GM23338 (cell line): ENCODE data around the gene ZNF496. TPM values are rescaled to one million over a fixed set of nuclear protein-coding genes. Genes with fewer than 3 reads are reported as not detected.
"Not testable (repeated sequence)": the region's sequence is repeated elsewhere in the genome, so short reads cannot be mapped to it uniquely, and the experiment has no call there.

ENCODE experiments used
- ATAC-seq: fragments of 200-7000 bp; cut with Tn5 transposase; 3 replicates; pipeline ENCODE4 v1.9.1; 2020
- DNase-seq: peaks from one replicate; pipeline ENCODE4 v3.0.0-alpha.2; 2015; ENCODE audit warnings: low spot score
- H2AFZ ChIP-seq: fragments of 200-600 bp; sonication (generic); 2 replicates; pipeline ENCODE4 v1.8.0; 2016; ENCODE audit warnings: antibody characterized with exemption, mild to moderate bottlenecking, moderate library complexity
- H3F3A ChIP-seq: fragments of 200-600 bp; sonication (generic); replicated peaks from 2 replicates; pipeline ENCODE4 v1.8.0; 2017; ENCODE audit warnings: antibody characterized with exemption, mixed run types, low read depth
- H3K27ac ChIP-seq: fragments of 200-600 bp; sonication (generic); 2 replicates; pipeline ENCODE4 v1.6.1; 2016; ENCODE audit warnings: low read depth
- H3K27me3 ChIP-seq: fragments of 200-600 bp; sonication (generic); 2 replicates; pipeline ENCODE4 v1.8.0; 2016; ENCODE audit warnings: mild to moderate bottlenecking, mixed run types, moderate library complexity; ENCODE audit not compliant: insufficient read depth
- H3K36me3 ChIP-seq: fragments of 200-600 bp; sonication (generic); 2 replicates; pipeline ENCODE4 v1.8.0; 2016; ENCODE audit warnings: mild to moderate bottlenecking; ENCODE audit not compliant: insufficient read depth
- H3K4me1 ChIP-seq: fragments of 200-600 bp; sonication (generic); 2 replicates; pipeline ENCODE4 v1.8.0; 2016; ENCODE audit warnings: mild to moderate bottlenecking, moderate library complexity; ENCODE audit not compliant: insufficient read depth
- H3K4me2 ChIP-seq: fragments of 200-600 bp; sonication (generic); 2 replicates; pipeline ENCODE4 v1.7.1; 2017; ENCODE audit warnings: mixed run types
- H3K4me3 ChIP-seq: fragments of 200-600 bp; sonication (generic); 2 replicates; pipeline ENCODE4 v1.6.1; 2016; ENCODE audit warnings: mixed run types
- H3K79me2 ChIP-seq: fragments of 200-600 bp; sonication (generic); replicated peaks from 2 replicates; pipeline ENCODE4 v1.8.0; 2017; ENCODE audit warnings: mild to moderate bottlenecking; ENCODE audit not compliant: insufficient read depth
- H3K9me2 ChIP-seq: fragments of 200-600 bp; sonication (generic); 2 replicates; pipeline ENCODE4 v1.8.0; 2017; ENCODE audit not compliant: insufficient read depth
- H4K20me1 ChIP-seq: fragments of 200-600 bp; sonication (generic); replicated peaks from 2 replicates; pipeline ENCODE4 v1.8.0; 2017; ENCODE audit warnings: mild to moderate bottlenecking; ENCODE audit not compliant: insufficient read depth
- H3K27ac Mint-ChIP-seq: 2 replicates; pipeline ENCODE4 v1.8.0; 2020; ENCODE audit warnings: inconsistent platforms, mild to moderate bottlenecking, moderate library complexity, mixed read lengths
- H3K27me3 Mint-ChIP-seq: 3 replicates; pipeline ENCODE4 v1.8.0; 2022; ENCODE audit warnings: low read depth, mild to moderate bottlenecking, moderate library complexity, mixed read lengths, inconsistent platforms; ENCODE audit not compliant: insufficient read depth, poor library complexity
- H3K36me3 Mint-ChIP-seq: 3 replicates; pipeline ENCODE4 v1.8.0; 2021; ENCODE audit warnings: low read depth, mild to moderate bottlenecking, inconsistent platforms, moderate library complexity, mixed read lengths
- H3K4me1 Mint-ChIP-seq: 3 replicates; pipeline ENCODE4 v1.8.0; 2020; ENCODE audit warnings: mild to moderate bottlenecking, inconsistent platforms, mixed read lengths
- H3K4me3 Mint-ChIP-seq: 3 replicates; pipeline ENCODE4 v1.8.0; 2021; ENCODE audit warnings: moderate library complexity, mild to moderate bottlenecking, inconsistent platforms, mixed read lengths
- H3K9me3 Mint-ChIP-seq: 3 replicates; pipeline ENCODE4 v1.8.0; 2020; ENCODE audit warnings: moderate library complexity, mild to moderate bottlenecking, inconsistent platforms, mixed read lengths
- CREB1 ChIP-seq: fragments of 250-450 bp; sonication (Bioruptor Pico); IDR thresholded peaks from 2 replicates; pipeline ENCODE4 v1.5.0; 2020; ENCODE audit warnings: low read depth, mild to moderate bottlenecking, moderate library complexity
- EZH2 ChIP-seq: fragments of 200-600 bp; sonication (generic); IDR thresholded peaks from one replicate; pipeline ENCODE4 v1.8.0; 2017; ENCODE audit warnings: antibody characterized with exemption, mild to moderate bottlenecking, low read depth; ENCODE audit not compliant: unreplicated experiment
- EZH2phosphoT487 ChIP-seq: fragments of 200-600 bp; sonication (generic); IDR thresholded peaks from one replicate; pipeline ENCODE4 v1.8.1; 2018; ENCODE audit warnings: antibody characterized with exemption; ENCODE audit not compliant: unreplicated experiment
- JUNB ChIP-seq: IDR thresholded peaks from one replicate; pipeline ENCODE4 v1.6.1; 2016; ENCODE audit warnings: antibody characterized with exemption; ENCODE audit not compliant: unreplicated experiment
- NANOG ChIP-seq: IDR thresholded peaks from 2 replicates; pipeline ENCODE4 v1.6.1; 2016; ENCODE audit warnings: antibody characterized with exemption, borderline replicate concordance
- STAT1 ChIP-seq: IDR thresholded peaks from one replicate; pipeline ENCODE4 v1.6.1; 2016; ENCODE audit warnings: antibody characterized with exemption; ENCODE audit not compliant: unreplicated experiment
- ZNF114 ChIP-seq: fragments of 250-450 bp; sonication (Bioruptor Pico); IDR thresholded peaks from 2 replicates; pipeline ENCODE4 v1.5.0; 2020; ENCODE audit warnings: mild to moderate bottlenecking, moderate library complexity
- polyA plus RNA-seq: library from polyadenylated mRNA; unstranded; fragments of >200 nt; fragmentation: Nextera tagmentation; extraction: Ambion mirVana; gene quantifications from 2 replicates; pipeline ENCODE4 v1.2.1, GENCODE V29; 2016
- total RNA-seq: library from RNA; depleted of rRNA; stranded (reverse); fragments of >200 nt; shearing (Covaris generic); gene quantifications from 2 replicates; pipeline ENCODE4 v1.2.3, GENCODE V29; 2014
- TF ChIP-seq, protein P1 (sequence below), 2 experiments: fragments of 200-600 bp in 1 of 2; sonication (generic) in 1 of 2; conservative IDR thresholded peaks; 2 replicates each; pipeline versions ENCODE4 v1.5.1 to v1.6.1; 2016 to 2017; ENCODE audit warnings: antibody characterized with exemption in 2 of 2, low read depth in 2 of 2, mild to moderate bottlenecking in 2 of 2, moderate library complexity in 1 of 2
- TF ChIP-seq, protein P2 (sequence below): IDR thresholded peaks from one replicate; pipeline ENCODE4 v1.6.1; 2018; ENCODE audit warnings: antibody characterized with exemption; ENCODE audit not compliant: unreplicated experiment
- TF ChIP-seq, protein P3 (sequence below): IDR thresholded peaks from 2 replicates; pipeline ENCODE4 v1.6.1; 2016; ENCODE audit warnings: antibody characterized with exemption

Gene ZNF496
- total and polyA plus RNA-seq, 2 experiments from 2014 or later = 22.0 to 127 TPM

DNA sequence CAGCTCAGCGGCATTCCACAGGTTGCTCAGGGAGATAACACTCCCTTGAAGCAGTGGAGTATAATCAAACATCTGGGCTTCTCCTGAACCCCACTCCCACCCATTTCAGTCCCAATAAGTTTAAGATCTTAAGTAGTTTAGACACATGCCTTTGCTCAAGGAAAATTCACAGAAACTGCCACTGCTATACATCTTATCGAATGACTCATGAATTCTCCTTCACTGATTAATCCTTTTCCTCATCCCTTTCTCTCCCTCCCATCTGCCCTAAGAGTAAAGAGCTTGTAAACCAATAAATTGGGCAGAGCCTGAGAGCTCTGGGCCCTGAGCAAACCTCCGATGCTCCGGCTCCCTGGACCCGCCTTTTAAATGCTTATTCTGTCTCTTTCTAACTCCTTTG is 65.6 kb downstream of the ZNF496 start (continued):
- TF ChIP-seq, protein P1, sequence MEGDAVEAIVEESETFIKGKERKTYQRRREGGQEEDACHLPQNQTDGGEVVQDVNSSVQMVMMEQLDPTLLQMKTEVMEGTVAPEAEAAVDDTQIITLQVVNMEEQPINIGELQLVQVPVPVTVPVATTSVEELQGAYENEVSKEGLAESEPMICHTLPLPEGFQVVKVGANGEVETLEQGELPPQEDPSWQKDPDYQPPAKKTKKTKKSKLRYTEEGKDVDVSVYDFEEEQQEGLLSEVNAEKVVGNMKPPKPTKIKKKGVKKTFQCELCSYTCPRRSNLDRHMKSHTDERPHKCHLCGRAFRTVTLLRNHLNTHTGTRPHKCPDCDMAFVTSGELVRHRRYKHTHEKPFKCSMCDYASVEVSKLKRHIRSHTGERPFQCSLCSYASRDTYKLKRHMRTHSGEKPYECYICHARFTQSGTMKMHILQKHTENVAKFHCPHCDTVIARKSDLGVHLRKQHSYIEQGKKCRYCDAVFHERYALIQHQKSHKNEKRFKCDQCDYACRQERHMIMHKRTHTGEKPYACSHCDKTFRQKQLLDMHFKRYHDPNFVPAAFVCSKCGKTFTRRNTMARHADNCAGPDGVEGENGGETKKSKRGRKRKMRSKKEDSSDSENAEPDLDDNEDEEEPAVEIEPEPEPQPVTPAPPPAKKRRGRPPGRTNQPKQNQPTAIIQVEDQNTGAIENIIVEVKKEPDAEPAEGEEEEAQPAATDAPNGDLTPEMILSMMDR (conservative IDR thresholded peaks at IDR 0.05; ENCODE audit: low read depth in 2 of 2) = no peak

DNA sequence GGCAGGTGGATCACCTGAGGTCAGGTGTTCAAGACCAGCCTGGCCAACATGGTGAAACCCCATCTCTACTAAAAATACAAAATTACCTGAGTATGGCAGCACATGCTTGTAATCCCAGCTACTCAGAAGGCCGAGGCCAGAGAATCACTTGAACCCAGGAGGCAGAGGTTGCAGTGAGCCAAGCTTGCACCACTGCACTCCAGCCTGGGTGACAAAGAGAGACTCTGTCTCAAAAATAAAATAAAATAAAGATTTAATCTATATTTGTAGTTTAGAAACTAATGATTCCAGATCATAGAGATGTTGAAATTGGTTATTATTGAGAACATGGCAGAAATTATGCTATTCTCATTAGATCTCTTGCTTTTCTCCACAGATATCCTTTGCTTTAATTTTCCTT is 75.9 kb downstream of the ZNF496 start, which contains the start of gene VN1R5:
Gene VN1R5, plus strand, starts transcription at position 301 of the 400 bp plus-strand sequence.
- not testable (repeated sequence) for H3K4me1 ChIP-seq, H3K4me1 Mint-ChIP-seq, H2AFZ ChIP-seq, H3K27ac Mint-ChIP-seq, H4K20me1 ChIP-seq, DNase-seq, H3K27me3 Mint-ChIP-seq, H3K4me3 Mint-ChIP-seq, H3K79me2 ChIP-seq, ATAC-seq, H3K27me3 ChIP-seq, H3K36me3 Mint-ChIP-seq, H3K9me3 Mint-ChIP-seq, H3K36me3 ChIP-seq, H3F3A ChIP-seq, H3K4me3 ChIP-seq, H3K4me2 ChIP-seq, H3K27ac ChIP-seq
- peaks cover 13% of the 10 kb centered on the region; the same call in 1 of the 2 replicates for H3K9me2 ChIP-seq

DNA sequence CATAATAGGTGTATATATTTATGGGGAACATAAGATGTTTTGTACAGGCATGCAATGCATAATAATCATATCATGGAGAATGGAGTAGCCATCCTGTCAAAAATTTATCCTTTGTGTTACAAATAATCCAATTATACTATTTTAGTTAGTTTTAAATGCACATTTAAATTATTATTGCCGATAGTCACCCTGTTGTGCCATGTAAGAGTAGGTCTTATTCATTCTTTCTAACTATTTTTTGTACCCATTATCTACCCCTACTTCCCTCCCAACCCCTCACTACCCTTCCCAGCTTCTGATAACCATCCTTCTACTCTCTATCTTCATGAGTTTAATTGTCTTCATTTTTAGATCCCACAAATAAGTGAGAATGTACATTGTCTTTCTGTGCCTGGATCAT is 84.1 kb downstream of the ZNF496 start:
- no peaks in the 10 kb centered on the region for H3K36me3 Mint-ChIP-seq
- no peak overlapping the region for H3K4me3 Mint-ChIP-seq
- Histone ChIP-seq H4K20me1 (no peaks in the 10 kb centered on the region), H3K4me2 (no peak overlapping the region), H3K9me2 (0 out of 2 replicates have a peak, but pooled peaks cover 2% of the 10 kb centered on the region), H3K27ac (no peak overlapping the region), H3F3A (no peaks in the 10 kb centered on the region), H2AFZ (no peak overlapping the region), H3K4me3 (no peak overlapping the region), H3K36me3 (no peaks in the 10 kb centered on the region), H3K79me2 (no peaks in the 10 kb centered on the region), H3K27me3 (no peaks in the 10 kb centered on the region), H3K4me1 (no peaks in the 10 kb centered on the region)
- no peak overlapping the region for H3K27ac Mint-ChIP-seq
- TF ChIP-seq NANOG = no peak
- no peak for TF ChIP-seq JUNB
- TF ChIP-seq, protein P2, sequence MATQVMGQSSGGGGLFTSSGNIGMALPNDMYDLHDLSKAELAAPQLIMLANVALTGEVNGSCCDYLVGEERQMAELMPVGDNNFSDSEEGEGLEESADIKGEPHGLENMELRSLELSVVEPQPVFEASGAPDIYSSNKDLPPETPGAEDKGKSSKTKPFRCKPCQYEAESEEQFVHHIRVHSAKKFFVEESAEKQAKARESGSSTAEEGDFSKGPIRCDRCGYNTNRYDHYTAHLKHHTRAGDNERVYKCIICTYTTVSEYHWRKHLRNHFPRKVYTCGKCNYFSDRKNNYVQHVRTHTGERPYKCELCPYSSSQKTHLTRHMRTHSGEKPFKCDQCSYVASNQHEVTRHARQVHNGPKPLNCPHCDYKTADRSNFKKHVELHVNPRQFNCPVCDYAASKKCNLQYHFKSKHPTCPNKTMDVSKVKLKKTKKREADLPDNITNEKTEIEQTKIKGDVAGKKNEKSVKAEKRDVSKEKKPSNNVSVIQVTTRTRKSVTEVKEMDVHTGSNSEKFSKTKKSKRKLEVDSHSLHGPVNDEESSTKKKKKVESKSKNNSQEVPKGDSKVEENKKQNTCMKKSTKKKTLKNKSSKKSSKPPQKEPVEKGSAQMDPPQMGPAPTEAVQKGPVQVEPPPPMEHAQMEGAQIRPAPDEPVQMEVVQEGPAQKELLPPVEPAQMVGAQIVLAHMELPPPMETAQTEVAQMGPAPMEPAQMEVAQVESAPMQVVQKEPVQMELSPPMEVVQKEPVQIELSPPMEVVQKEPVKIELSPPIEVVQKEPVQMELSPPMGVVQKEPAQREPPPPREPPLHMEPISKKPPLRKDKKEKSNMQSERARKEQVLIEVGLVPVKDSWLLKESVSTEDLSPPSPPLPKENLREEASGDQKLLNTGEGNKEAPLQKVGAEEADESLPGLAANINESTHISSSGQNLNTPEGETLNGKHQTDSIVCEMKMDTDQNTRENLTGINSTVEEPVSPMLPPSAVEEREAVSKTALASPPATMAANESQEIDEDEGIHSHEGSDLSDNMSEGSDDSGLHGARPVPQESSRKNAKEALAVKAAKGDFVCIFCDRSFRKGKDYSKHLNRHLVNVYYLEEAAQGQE = no peak
- TF ChIP-seq EZH2 = no peak
- TF ChIP-seq EZH2phosphoT487 = no peak
- no peak for TF ChIP-seq CREB1 (CRISPR knock-in tag)
- TF ChIP-seq, protein P1 (conservative IDR thresholded peaks at IDR 0.05; ENCODE audit: low read depth in 2 of 2) = no peak
- TF ChIP-seq, protein P3, sequence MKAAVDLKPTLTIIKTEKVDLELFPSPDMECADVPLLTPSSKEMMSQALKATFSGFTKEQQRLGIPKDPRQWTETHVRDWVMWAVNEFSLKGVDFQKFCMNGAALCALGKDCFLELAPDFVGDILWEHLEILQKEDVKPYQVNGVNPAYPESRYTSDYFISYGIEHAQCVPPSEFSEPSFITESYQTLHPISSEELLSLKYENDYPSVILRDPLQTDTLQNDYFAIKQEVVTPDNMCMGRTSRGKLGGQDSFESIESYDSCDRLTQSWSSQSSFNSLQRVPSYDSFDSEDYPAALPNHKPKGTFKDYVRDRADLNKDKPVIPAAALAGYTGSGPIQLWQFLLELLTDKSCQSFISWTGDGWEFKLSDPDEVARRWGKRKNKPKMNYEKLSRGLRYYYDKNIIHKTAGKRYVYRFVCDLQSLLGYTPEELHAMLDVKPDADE = no peak
- no peak for TF ChIP-seq STAT1
- TF ChIP-seq ZNF114 (CRISPR knock-in tag) = no peak
- H3K4me1 Mint-ChIP-seq = no peaks in the 10 kb centered on the region
- H3K9me3 Mint-ChIP-seq = no peaks in the 10 kb centered on the region; the same call in 1 of the 3 replicates
- ATAC-seq (no peak), DNase-seq (no peak)
- peaks cover 2% of the 10 kb centered on the region for H3K27me3 Mint-ChIP-seq
